ENCODE data around the gene CNTNAP2.

GRCh38 chr7:146201945-146202344 lies 85.3 kb downstream of the CNTNAP2 start:
- no peak for TF ChIP-seq ZNF274 (IDR thresholded peaks at IDR 0.05; ENCODE audit: low read depth, low read length)
- no peak for TF ChIP-seq YY1 (IDR thresholded peaks at IDR 0.05; ENCODE audit: insufficient read depth, insufficient read length)
- no peak for TF ChIP-seq SUZ12 (IDR thresholded peaks at IDR 0.05; ENCODE audit: extremely low read depth, insufficient read depth, insufficient read length)
